HepG2 (cell line): ENCODE results near the gene KCTD1. TPM values are rescaled to one million over a fixed set of nuclear protein-coding genes. Genes with fewer than 3 reads are reported as not detected.

Source experiments
- ATAC-seq: fragments of 200-7000 bp; cut with Tn5 transposase; 3 replicates; pipeline ENCODE4 v1.9.1; 2020; ENCODE audit warnings: mild to moderate bottlenecking, moderate library complexity
- BruUV-seq: library from RNA; stranded (reverse); fragments of 400-500 nt; replicated peaks from 2 replicates; lab custom pipeline; 2021; lab: Mats Ljungman, UMichigan
- CTCF ChIA-PET: fragments of 300-600 bp; formaldehyde crosslinking; extraction: SDS; loops from one replicate; lab custom pipeline; 2021; ENCODE audit warnings: low total read pairs, inconsistent platforms, low intra/inter-chr PET ratio; lab: Yijun Ruan, JAX
- POLR2A ChIA-PET: fragments of 350-600 bp; sonication (Branson Sonifier 250); formaldehyde crosslinking; loops from one replicate; lab custom pipeline; 2020; ENCODE audit warnings: antibody characterized with exemption, inconsistent platforms; lab: Yijun Ruan, JAX
- DNase-seq: peaks from one replicate; pipeline ENCODE4 v3.0.0-alpha.2; 2015; ENCODE audit warnings: low spot score
- FAIRE-seq: peaks from 3 replicates; lab custom pipeline; 2011; peaks lifted over from hg19 to GRCh38; lab: Jason Lieb, UNC
- H2AFZ ChIP-seq: one replicate; pipeline ENCODE4 v1.6.1; 2011; ENCODE audit warnings: low read length, inconsistent platforms
- H3K27ac ChIP-seq: fragments of 300-600 bp; 3 replicates; pipeline ENCODE4 v1.8.0; 2011; ENCODE audit warnings: mixed run types, mild to moderate bottlenecking, mixed read lengths, low read length, inconsistent platforms; ENCODE audit not compliant: insufficient read depth; ENCODE audit errors: extremely low read length
- H3K27me3 ChIP-seq, 2 experiments: fragments of 200-600 bp in 1 of 2; 2 replicates in 1 of 2; 3 replicates in 1 of 2; pipeline versions ENCODE4 v1.6.0 to v1.8.0; 2011; ENCODE audit warnings: low read length in 2 of 2, mild to moderate bottlenecking in 2 of 2, moderate library complexity in 2 of 2, inconsistent platforms in 1 of 2; ENCODE audit not compliant: insufficient read depth in 2 of 2, control insufficient read depth in 1 of 2
- H3K36me3 ChIP-seq, 2 experiments: fragments of 200-600 bp in 1 of 2; replicated peaks in 1 of 2; 2 replicates in 1 of 2; 3 replicates in 1 of 2; pipeline versions ENCODE4 v1.5.1 to v1.8.0; 2011; ENCODE audit warnings: low read length in 2 of 2, inconsistent platforms in 1 of 2; ENCODE audit not compliant: insufficient read depth in 2 of 2, control insufficient read depth in 1 of 2
- H3K4me1 ChIP-seq: 2 replicates; pipeline ENCODE4 v1.5.1; 2012; ENCODE audit warnings: low read length, inconsistent platforms; ENCODE audit not compliant: insufficient read depth
- H3K4me2 ChIP-seq: 2 replicates; pipeline ENCODE4 v1.6.0; 2011; ENCODE audit warnings: low read depth, low read length, inconsistent platforms
- H3K4me3 ChIP-seq, 3 experiments: fragments of 200-600 bp in 1 of 3; sonication (generic), shearing (Covaris generic) in 1 of 3; replicated peaks in 1 of 3; 2 replicates each; pipeline ENCODE4 v1.5.1; 2011 to 2016; ENCODE audit warnings: low read length in 3 of 3, inconsistent platforms in 2 of 3, low read depth in 2 of 3, mild to moderate bottlenecking in 2 of 3, control low read depth in 1 of 3, mixed read lengths in 1 of 3; ENCODE audit not compliant: insufficient read depth in 1 of 3
- H3K79me2 ChIP-seq: one replicate; pipeline ENCODE4 v1.6.1; 2011; ENCODE audit warnings: low read length, inconsistent platforms; ENCODE audit not compliant: insufficient read depth
- H3K9ac ChIP-seq: 2 replicates; pipeline ENCODE4 v1.6.0; 2011; ENCODE audit warnings: mild to moderate bottlenecking, low read depth, low read length, inconsistent platforms; ENCODE audit not compliant: insufficient read depth
- H3K9me3 ChIP-seq: 2 replicates; pipeline ENCODE4 v1.5.1; 2012; ENCODE audit warnings: mild to moderate bottlenecking, low read length
- H4K20me1 ChIP-seq: 2 replicates; pipeline ENCODE4 v1.6.0; 2011; ENCODE audit warnings: inconsistent platforms, mild to moderate bottlenecking, low read length, moderate library complexity; ENCODE audit not compliant: insufficient read depth
- BHLHE40 ChIP-seq: IDR thresholded peaks from 2 replicates; pipeline ENCODE4 v1.6.1; 2011; ENCODE audit warnings: low read length, improper control_type of control experiment
- BRD4 ChIP-seq: sonication (generic); formaldehyde crosslinking; IDR thresholded peaks from 2 replicates; pipeline ENCODE4 v1.4.0; 2020; ENCODE audit warnings: missing genetic modification reagents
- CREB3 ChIP-seq: sonication (generic); formaldehyde crosslinking; IDR thresholded peaks from 2 replicates; pipeline ENCODE4 v1.5.0; 2020; ENCODE audit warnings: missing genetic modification reagents
- GABPA ChIP-seq, 2 experiments: IDR thresholded peaks; 2 replicates each; pipeline ENCODE4 v1.6.1; 2011 to 2016; ENCODE audit warnings: low read depth in 2 of 2, low read length in 1 of 2, missing biosample characterization in 1 of 2, missing genetic modification characterization in 1 of 2
- IKZF5 ChIP-seq: IDR thresholded peaks from 2 replicates; pipeline ENCODE4 v1.6.1; 2018; ENCODE audit warnings: missing genetic modification reagents, mild to moderate bottlenecking, missing compliant biosample characterization
- POLR2AphosphoS2 ChIP-seq: IDR thresholded peaks from 2 replicates; pipeline ENCODE4 v1.6.1; 2011; ENCODE audit warnings: low read depth, low read length, improper control_type of control experiment
- RERE ChIP-seq: IDR thresholded peaks from 2 replicates; pipeline ENCODE4 v1.6.1; 2016; ENCODE audit warnings: low read depth, missing genetic modification reagents, missing compliant biosample characterization
- RNF2 ChIP-seq: fragments of 450-650 bp; conservative IDR thresholded peaks from 2 replicates; pipeline ENCODE4 v1.6.1; 2016; ENCODE audit warnings: low read depth
- TMF1 ChIP-seq: sonication (generic); formaldehyde crosslinking; IDR thresholded peaks from 2 replicates; pipeline ENCODE4 v1.8.1; 2022; ENCODE audit warnings: low read depth, missing genetic modification reagents
- ZNF354B ChIP-seq: sonication (generic); formaldehyde crosslinking; IDR thresholded peaks from 2 replicates; pipeline ENCODE4 v1.8.0; 2022; ENCODE audit warnings: mild to moderate bottlenecking, missing genetic modification reagents
- ZNF607 ChIP-seq: sonication (generic); formaldehyde crosslinking; IDR thresholded peaks from 2 replicates; pipeline ENCODE4 v1.5.1; 2020; ENCODE audit warnings: missing genetic modification reagents, mild to moderate bottlenecking, borderline replicate concordance
- ZSCAN12 ChIP-seq: sonication (generic); formaldehyde crosslinking; IDR thresholded peaks from 2 replicates; pipeline ENCODE4 v1.9.0; 2021; ENCODE audit warnings: mild to moderate bottlenecking, missing genetic modification reagents
- WGBS: methylation state at CpG from one replicate; pipeline ENCODE4 v1.1.6; 2017; ENCODE audit warnings: low lambda C conversion rate; 5-methylcytosine and 5-hydroxymethylcytosine counted together
- in situ Hi-C: cut with HindIII; loops from 2 replicates; pipeline ENCODE4 v1.10.0; 2017; ENCODE audit warnings: low pct_unique_long_range_greater_than_20kb; ENCODE audit not compliant: extremely low pct_ligation_motif_present
- intact Hi-C: fragments of 100-400 bp; cut with micrococcal nuclease; formaldehyde crosslinking; loops from one replicate; pipeline ENCODE4 v1.10.0; 2022; ENCODE audit not compliant: unreplicated experiment
- polyA plus RNA-seq, 8 experiments: library from polyadenylated mRNA; depleted of rRNA in 3 of 8; stranded (reverse) in 7 of 8; unstranded in 1 of 8; fragments of >200 nt; fragmentation: Illumina TruSeq in 4 of 8; extraction: Trizol in 4 of 8; gene quantifications; 2 replicates each; pipeline versions ENCODE4 v1.2.1 to v1.2.3, GENCODE V29; 2011 to 2016; ENCODE audit warnings: low read depth in 4 of 8, missing spikeins in 1 of 8, mixed read lengths in 1 of 8; ENCODE audit not compliant: insufficient read depth in 1 of 8
- total RNA-seq, 5 experiments: library from RNA; depleted of rRNA; stranded (reverse); fragments of >200 nt; fragmentation: Illumina TruSeq; extraction: Trizol; gene quantifications; 2 replicates each; pipeline ENCODE4 v1.2.3, GENCODE V29; 2016; ENCODE audit warnings: low read depth in 1 of 5
- TF ChIP-seq, protein P1 (sequence below): IDR thresholded peaks from 2 replicates; pipeline ENCODE4 v1.6.1; 2012; ENCODE audit warnings: low read depth, low read length, improper control_type of control experiment
- TF ChIP-seq, protein P2 (sequence below): sonication (generic); formaldehyde crosslinking; IDR thresholded peaks from 2 replicates; pipeline ENCODE4 v1.5.1; 2020; ENCODE audit warnings: missing genetic modification reagents, mild to moderate bottlenecking, borderline replicate concordance

KCTD1 gene
- total and polyA plus RNA-seq, 2 of the 13 experiments (the other 11 are each of a cell fraction or from before 2014, with no cell fraction given) = 2.7 to 6.8 TPM

- CTCF ChIA-PET = no interaction called here
- intact Hi-C loops = no loop called here
These were observed 65.8 kb downstream of the KCTD1 start for GRCh38 chr18:26482569-26482968.

More at GRCh38 chr18:26482569-26482968, 65.8 kb downstream of the KCTD1 start:
- no TSS peak for BruUV-seq
- TF ChIP-seq IKZF5 (CRISPR knock-in tag) (no peak), ZNF354B (CRISPR knock-in tag) (no peak), RNF2 (no peak), ZSCAN12 (CRISPR knock-in tag) (no peak), GABPA (IDR thresholded peaks at IDR 0.05; ENCODE audit: low read depth, low read length) (no peak), GABPA (CRISPR knock-in tag; IDR thresholded peaks at IDR 0.05; ENCODE audit: low read depth) (no peak), CREB3 (CRISPR knock-in tag) (no peak), BRD4 (CRISPR knock-in tag) (no peak), RERE (no peak), BHLHE40 (no peak), ZNF607 (CRISPR knock-in tag) (no peak), POLR2AphosphoS2 (no peak), TMF1 (CRISPR knock-in tag) (no peak)
- TF ChIP-seq, protein P1, sequence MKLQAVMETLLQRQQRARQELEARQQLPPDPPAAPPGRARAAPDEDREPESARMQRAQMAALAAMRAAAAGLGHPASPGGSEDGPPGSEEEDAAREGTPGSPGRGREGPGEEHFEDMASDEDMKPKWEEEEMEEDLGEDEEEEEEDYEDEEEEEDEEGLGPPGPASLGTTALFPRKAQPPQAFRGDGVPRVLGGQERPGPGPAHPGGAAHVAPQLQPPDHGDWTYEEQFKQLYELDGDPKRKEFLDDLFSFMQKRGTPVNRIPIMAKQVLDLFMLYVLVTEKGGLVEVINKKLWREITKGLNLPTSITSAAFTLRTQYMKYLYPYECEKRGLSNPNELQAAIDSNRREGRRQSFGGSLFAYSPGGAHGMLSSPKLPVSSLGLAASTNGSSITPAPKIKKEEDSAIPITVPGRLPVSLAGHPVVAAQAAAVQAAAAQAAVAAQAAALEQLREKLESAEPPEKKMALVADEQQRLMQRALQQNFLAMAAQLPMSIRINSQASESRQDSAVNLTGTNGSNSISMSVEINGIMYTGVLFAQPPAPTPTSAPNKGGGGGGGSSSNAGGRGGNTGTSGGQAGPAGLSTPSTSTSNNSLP = no peak
- TF ChIP-seq, protein P2, sequence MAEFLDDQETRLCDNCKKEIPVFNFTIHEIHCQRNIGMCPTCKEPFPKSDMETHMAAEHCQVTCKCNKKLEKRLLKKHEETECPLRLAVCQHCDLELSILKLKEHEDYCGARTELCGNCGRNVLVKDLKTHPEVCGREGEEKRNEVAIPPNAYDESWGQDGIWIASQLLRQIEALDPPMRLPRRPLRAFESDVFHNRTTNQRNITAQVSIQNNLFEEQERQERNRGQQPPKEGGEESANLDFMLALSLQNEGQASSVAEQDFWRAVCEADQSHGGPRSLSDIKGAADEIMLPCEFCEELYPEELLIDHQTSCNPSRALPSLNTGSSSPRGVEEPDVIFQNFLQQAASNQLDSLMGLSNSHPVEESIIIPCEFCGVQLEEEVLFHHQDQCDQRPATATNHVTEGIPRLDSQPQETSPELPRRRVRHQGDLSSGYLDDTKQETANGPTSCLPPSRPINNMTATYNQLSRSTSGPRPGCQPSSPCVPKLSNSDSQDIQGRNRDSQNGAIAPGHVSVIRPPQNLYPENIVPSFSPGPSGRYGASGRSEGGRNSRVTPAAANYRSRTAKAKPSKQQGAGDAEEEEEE (CRISPR knock-in tag) = no peak
- TF ChIP-seq, all 625 proteins: peak for 0
- Histone ChIP-seq H3K79me2 (no peaks in the 10 kb centered on the region), H3K4me3 (no peak overlapping the region), H3K4me2 (no peak overlapping the region), H3K36me3 (no peaks in the 10 kb centered on the region), H4K20me1 (no peaks in the 10 kb centered on the region), H3K27me3 (no peaks in the 10 kb centered on the region), H3K9me3 (no peaks in the 10 kb centered on the region), H3K9ac (no peak overlapping the region), H3K4me1 (peaks cover 19% of the 10 kb centered on the region), H2AFZ (no peak overlapping the region), H3K27ac (no peak overlapping the region)
- ATAC-seq = peak; percentile 40; the same call in 2 of the 3 replicates
- in situ Hi-C loops = no loop called here
- no peak for FAIRE-seq
- no peak for DNase-seq
- 87% methylated on average over 5 of the region's 5 CpGs for WGBS
- POLR2A ChIA-PET = no interaction called here
